Stimulated activated CD8-positive, alpha-beta memory T cell treated with anti-CD3 and anti-CD28 coated beads, Interleukin-2, amount 100 ng/mL, for 48 hours (primary cell): ENCODE data around the gene OTUD1.

Experiments used
- DNase-seq, 2 donors: peaks; one replicate each; pipeline ENCODE4 v3.0.0-alpha.2; 2020; ENCODE audit warnings: low read depth in 2 of 2

OTUD1 gene

DNA sequence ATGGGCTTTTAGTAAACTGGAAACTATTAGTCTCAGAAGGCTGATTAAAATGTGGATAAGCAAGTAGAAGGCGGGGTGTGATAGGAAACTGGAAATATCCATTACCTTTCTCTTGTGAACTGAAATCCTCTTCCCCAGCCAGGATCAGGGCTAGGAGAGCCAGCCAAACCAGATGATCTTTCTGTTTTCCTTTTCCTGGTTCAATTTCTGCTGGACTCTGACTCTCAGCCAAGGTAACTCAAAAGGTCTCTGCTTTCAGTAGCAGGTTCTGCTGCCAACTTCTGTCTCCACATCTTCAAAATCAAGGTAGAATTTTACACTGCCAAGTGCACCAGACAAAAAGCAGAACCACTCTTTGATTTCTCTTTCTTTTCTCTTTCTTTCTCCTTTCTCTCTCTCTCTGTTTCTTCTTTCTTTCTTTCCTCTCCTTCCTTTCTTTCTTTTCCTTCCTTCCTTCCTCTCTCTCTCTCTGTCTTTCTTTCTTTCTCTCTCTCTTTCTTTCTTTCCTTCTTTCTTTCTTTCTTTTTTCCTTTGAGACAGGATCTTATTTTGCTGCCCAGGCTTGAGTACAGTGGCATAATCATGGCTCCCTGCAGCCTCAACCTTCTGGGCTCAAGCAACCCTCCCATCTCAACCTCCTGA, 30.8 kb downstream of the OTUD1 start:
- DNase-seq = no peak

DNA sequence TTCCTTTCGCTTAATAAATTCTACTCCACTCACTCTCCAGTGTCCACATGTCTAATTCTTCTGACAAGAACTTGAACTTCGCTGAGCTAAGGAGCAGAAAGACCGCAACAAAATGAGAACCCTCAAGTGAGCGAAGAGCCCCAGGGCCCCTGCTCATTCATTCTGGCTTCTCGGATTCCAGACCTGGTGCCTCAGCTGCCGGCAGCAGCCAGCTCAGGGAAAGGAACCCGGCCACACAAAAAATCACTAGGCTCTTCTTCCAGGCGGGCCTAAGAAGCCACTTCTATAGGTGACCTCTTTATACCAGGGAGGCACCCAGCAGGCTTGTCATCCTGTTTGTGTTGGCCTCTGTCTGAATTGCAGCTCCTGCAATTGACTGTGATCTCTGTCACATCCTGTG, 33.3 kb downstream of the OTUD1 start:
- DNase-seq = no peak

- DNase-seq = no peak
These were observed 35.2 kb downstream of the OTUD1 start for GRCh38 chr10:23474081-23474480.

- DNase-seq = no peak
These were observed 35.8 kb downstream of the OTUD1 start for GRCh38 chr10:23474626-23475025.

- no peak for DNase-seq
These were observed 39.7 kb downstream of the OTUD1 start for GRCh38 chr10:23478570-23478969.

- no peak for DNase-seq
These were observed 41.1 kb downstream of the OTUD1 start for GRCh38 chr10:23479798-23480473.

DNA sequence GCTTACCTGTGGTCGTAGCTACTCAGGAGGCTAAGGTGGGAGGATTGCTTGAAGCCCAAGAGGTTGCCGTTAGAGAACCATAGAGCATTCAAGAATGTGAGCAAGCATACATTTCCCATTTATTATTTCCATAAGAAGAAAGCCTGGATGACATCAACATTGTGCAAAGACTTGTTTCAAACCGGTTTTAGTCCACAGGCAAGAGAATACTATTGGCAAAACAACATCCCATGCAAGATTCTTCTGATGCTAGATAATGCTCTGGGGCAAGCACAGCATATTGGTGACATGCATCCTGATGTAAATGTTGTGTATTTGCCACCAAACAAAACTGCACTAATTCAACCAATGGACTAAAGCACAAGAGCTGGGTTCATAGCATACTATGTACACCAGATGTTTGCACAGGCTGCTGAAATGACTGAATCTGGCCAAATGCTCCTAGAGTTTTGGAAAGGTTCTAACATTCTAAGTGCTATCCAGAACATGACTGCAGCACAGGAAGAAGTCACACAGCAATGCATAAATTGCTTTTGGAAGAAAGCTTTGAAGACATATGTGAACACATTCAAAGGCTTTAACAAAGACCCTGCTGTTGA, 42.6 kb downstream of the OTUD1 start:
- DNase-seq = no peak

DNA sequence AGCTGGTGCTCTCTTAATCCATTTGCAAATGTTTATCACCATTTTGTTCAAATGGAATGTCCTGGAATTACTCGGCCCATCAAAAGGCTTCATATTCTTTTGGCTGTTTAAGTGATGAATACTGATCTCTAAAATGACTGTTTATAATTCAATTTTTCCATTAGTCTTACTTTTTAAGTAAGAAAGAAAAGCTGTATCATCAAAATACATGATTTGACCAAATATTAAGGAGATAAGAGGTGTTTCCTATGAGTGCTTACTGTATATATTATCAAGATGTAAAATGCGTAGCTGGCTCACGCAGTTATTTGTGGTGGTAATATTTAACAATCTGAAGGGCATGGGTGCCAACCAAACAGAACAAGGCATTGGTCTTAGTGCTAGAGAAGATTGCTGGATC, 51.2 kb downstream of the OTUD1 start:
- DNase-seq = no peak
